ENCODE data around the gene PSMB9. TPM values are rescaled to one million over a fixed set of nuclear protein-coding genes. Genes with fewer than 3 reads are reported as not detected.

Gene PSMB9
- total and polyA plus RNA-seq, 3 experiments from 2014 or later, result 245 to 597 (median 255) TPM

DNA sequence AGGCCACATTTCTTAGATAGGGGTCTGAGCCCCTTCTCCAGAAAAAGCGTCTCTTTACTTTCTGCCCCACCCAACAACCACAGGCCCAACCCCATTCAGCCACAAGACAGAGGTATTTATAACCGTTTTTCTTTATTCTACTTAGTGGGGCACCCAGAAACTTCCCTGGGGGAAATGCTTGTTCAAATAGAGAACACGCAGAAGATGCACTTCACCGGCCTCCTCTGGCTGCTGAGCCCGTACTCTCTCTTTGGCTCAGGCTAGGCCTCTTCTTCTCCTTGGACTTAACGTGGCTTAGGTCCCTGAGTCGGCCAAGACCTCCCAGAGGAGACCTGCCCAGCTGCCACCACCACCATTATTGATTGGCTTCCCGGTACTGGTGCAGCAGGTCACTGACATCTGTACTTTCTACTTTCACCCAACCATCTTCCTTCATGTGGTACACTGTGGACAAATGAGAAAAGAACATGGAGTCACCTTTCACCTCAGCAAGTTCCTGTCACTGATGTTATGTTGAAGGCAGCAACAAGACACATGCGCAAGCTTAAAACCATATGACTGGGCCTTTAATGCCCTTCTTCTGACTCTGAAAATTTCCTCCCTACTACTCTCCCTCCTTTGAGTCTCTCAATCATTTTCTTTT, 13.3 kb upstream of the PSMB9 start:
- Mint-ChIP-seq H3K27ac (peak overlapping the region; percentile 96 to 100 (median 100)), H3K4me1 (peaks cover 66 to 74% (median 73%) of the 10 kb centered on the region in 3 donors), H3K9me3 (no peaks in the 10 kb centered on the region), H3K4me3 (peak overlapping the region; percentile 78 to 99 (median 97)), H3K36me3 (peaks cover 25 to 83% (median 30%) of the 10 kb centered on the region in 3 donors), H3K27me3 (peaks cover 0 to 3% of the 10 kb centered on the region in 2 donors)
- ChIA-PET POLR2A (interaction anchor here (3.9 to 10.1 kb wide), 2 partner anchors 14 to 132 kb away, joined by 38 to 350 read pairs; partner anchors contain the start of genes PSMB9 and TAP1), CTCF (interaction anchor here (0.9 to 10.6 kb wide), 4 partner anchors 16 to 144 kb away, joined by 3 to 295 read pairs (median 98); partner anchors contain the start of genes PSMB9 and TAP1)
- Histone ChIP-seq H3K36me3 (ENCODE audit: insufficient read depth, low read length) (peaks cover 34% of the 10 kb centered on the region), H3K27ac (ENCODE audit: low read depth, low read length) (peak overlapping the region; percentile 1), H3K27me3 (ENCODE audit: insufficient read depth, low read length, poor library complexity, severe bottlenecking) (no peaks in the 10 kb centered on the region), H3K9me3 (ENCODE audit: low read length) (no peaks in the 10 kb centered on the region), H3K4me3 (ENCODE audit: low read length) (no peak overlapping the region), H3K4me1 (ENCODE audit: insufficient read depth, low read length) (peaks cover 72% of the 10 kb centered on the region)
- DNase-seq, result peak in 2 of 5 donors; percentile 28 to 54

DNA sequence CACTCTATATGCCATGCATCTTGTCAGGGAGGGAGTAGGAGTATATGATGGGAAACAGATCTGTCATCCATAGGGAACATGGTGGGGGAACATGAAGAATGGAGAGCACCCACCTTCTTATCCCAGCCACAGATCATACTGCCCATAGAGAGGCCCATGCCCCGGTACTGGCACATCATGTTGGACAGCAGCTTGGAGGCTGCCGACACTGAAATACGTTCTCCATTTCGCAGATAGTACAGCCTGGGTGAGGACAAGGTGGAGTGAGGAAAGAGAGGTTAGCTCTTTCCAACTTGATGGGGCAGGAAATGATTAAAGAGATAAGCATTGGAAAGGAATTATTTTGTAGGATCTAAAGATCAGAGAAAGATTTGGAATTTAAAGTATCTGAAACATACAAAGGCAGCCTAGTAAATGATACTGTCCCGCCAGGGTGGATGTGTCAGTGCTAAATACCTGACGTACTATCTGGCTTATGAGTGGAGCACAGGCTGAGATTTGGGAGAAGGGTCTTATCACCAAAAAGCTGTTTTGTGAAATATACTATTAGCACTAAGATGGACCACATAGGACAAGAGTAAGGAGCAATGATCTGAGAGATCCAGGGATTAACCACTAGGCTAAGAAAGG, 11.9 kb upstream of the PSMB9 start:
- Histone ChIP-seq H3K27me3 (ENCODE audit: insufficient read depth, low read length, poor library complexity, severe bottlenecking) (no peaks in the 10 kb centered on the region), H3K9me3 (ENCODE audit: low read length) (no peaks in the 10 kb centered on the region), H3K27ac (ENCODE audit: low read depth, low read length) (no peak overlapping the region), H3K36me3 (ENCODE audit: insufficient read depth, low read length) (peaks cover 36% of the 10 kb centered on the region), H3K4me1 (ENCODE audit: insufficient read depth, low read length) (peaks cover 72% of the 10 kb centered on the region), H3K4me3 (ENCODE audit: low read length) (peak overlapping the region; percentile 99)
- CTCF ChIA-PET, result interaction anchor here (1.2 to 10.6 kb wide), 5 partner anchors 9 to 142 kb away, joined by 3 to 295 read pairs (median 6); partner anchors contain the start of genes PSMB9 and TAP1
- peaks cover 31 to 83% (median 33%) of the 10 kb centered on the region in 3 donors for H3K36me3 Mint-ChIP-seq
- DNase-seq, result no peak
- peaks cover 65 to 74% (median 73%) of the 10 kb centered on the region in 3 donors for H3K4me1 Mint-ChIP-seq
- H3K9me3 Mint-ChIP-seq, result no peaks in the 10 kb centered on the region
- H3K27ac Mint-ChIP-seq, result peak overlapping the region; percentile 96 to 100 (median 100)
- POLR2A ChIA-PET, result interaction anchor here (0.5 to 10.1 kb wide), 4 partner anchors 13 to 1386 kb away, joined by 3 to 350 read pairs (median 6); partner anchors contain the start of genes PSMB9 and TAP1
- H3K4me3 Mint-ChIP-seq, result peak overlapping the region; percentile 94 to 99 (median 97)
- H3K27me3 Mint-ChIP-seq, result peaks cover 0 to 3% of the 10 kb centered on the region in 2 donors

DNA sequence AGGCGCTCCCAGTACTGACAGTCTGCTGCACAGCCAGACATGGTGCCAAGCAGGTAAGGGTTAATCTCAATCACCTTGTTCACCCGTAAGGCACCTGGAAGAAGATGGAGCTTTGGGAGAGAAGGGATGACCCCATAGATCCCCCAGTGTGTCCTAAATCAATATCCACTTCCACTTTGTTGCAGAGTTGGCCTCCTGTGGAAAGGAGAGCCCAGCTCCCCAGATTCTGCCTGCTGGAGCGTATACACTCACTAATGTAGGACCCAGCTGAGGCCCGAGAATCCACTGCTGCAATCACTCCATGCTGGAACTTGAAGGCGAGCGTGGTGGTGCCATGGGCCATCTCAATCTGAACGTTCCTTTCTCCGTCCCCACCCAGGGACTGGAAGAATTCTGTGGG, 11.3 kb upstream of the PSMB9 start:
- POLR2A ChIA-PET, result interaction anchor here (0.5 to 10.1 kb wide), 3 partner anchors 12 to 1385 kb away, joined by 3 to 350 read pairs (median 9); partner anchors contain the start of genes PSMB9 and TAP1
- H3K27me3 Mint-ChIP-seq, result peaks cover 0 to 3% of the 10 kb centered on the region in 2 donors
- peaks cover 65 to 74% (median 73%) of the 10 kb centered on the region in 3 donors for H3K4me1 Mint-ChIP-seq

DNA sequence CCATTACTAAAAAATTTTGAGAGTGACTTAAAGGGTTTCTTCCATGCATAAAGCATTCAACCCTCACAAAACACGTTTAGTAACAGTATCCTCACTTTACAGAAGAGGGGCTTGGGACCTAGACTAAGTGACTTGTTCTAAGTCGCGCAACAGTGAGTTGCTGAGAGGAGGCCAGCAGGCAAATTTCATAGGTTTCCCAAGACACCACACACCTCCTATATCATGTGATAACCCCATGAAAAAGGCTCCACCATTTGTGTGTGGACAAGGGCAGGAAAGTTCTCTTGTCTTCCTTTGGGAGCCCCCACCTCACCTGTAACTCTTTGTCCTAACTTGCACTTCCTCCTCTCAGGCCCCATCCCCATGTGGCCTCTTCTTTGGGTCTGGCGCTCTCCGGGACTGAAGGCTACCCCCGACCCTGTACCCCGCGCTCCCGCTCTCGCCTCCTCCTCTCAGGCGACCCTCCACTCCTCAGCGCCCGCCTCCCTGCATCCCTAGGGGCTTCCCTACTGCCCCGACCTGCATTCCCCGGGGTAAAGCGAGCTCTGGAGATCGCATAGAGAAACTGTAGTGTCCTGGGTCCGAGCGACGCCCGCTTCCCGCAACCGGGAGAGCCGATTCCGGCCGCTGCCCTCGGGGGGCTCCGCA, 10.5 kb upstream of the PSMB9 start:
- peaks cover 49% of the 10 kb centered on the region for H3K36me3 ChIP-seq (ENCODE audit: insufficient read depth, low read length)
- H3K27me3 ChIP-seq (ENCODE audit: insufficient read depth, low read length, poor library complexity, severe bottlenecking), result no peaks in the 10 kb centered on the region
- Mint-ChIP-seq H3K4me1 (peaks cover 72 to 81% (median 80%) of the 10 kb centered on the region in 3 donors), H3K27ac (peak overlapping the region; percentile 96 to 100 (median 100)), H3K36me3 (peaks cover 43 to 88% (median 45%) of the 10 kb centered on the region in 3 donors), H3K27me3 (peaks cover 0 to 3% of the 10 kb centered on the region in 2 donors), H3K9me3 (no peaks in the 10 kb centered on the region), H3K4me3 (peak overlapping the region; percentile 94 to 99 (median 97))
- peak overlapping the region; percentile 99 for H3K27ac ChIP-seq (ENCODE audit: low read depth, low read length)
- ChIA-PET POLR2A (interaction anchor here (0.9 to 10.1 kb wide), 6 partner anchors 12 to 648 kb away, joined by 3 to 350 read pairs (median 14); partner anchors contain the start of genes PSMB9 and TAP1), CTCF (interaction anchor here (1.4 to 10.6 kb wide), 5 partner anchors 11 to 141 kb away, joined by 4 to 295 read pairs (median 113); partner anchors contain the start of genes PSMB9 and TAP1)
- no peak for DNase-seq
- peak overlapping the region; percentile 99 for H3K4me3 ChIP-seq (ENCODE audit: low read length)
- H3K9me3 ChIP-seq (ENCODE audit: low read length), result no peaks in the 10 kb centered on the region
- H3K4me1 ChIP-seq (ENCODE audit: insufficient read depth, low read length), result peaks cover 75% of the 10 kb centered on the region

More for the DNA sequence above, 11.3 kb upstream of the PSMB9 start:
- Mint-ChIP-seq H3K4me3 (peak overlapping the region; percentile 94 to 99 (median 97)), H3K9me3 (no peaks in the 10 kb centered on the region), H3K36me3 (peaks cover 36 to 84% (median 38%) of the 10 kb centered on the region in 3 donors), H3K27ac (peak overlapping the region; percentile 31 to 100 (median 100))
- peaks cover 72% of the 10 kb centered on the region for H3K4me1 ChIP-seq (ENCODE audit: insufficient read depth, low read length)
- no peaks in the 10 kb centered on the region for H3K9me3 ChIP-seq (ENCODE audit: low read length)
- CTCF ChIA-PET, result interaction anchor here (1.2 to 10.6 kb wide), 4 partner anchors 8 to 26 kb away, joined by 3 to 295 read pairs (median 97); partner anchors contain the start of genes PSMB9 and TAP1
- H3K27me3 ChIP-seq (ENCODE audit: insufficient read depth, low read length, poor library complexity, severe bottlenecking), result no peaks in the 10 kb centered on the region
- DNase-seq, result no peak
- H3K27ac ChIP-seq (ENCODE audit: low read depth, low read length), result peak overlapping the region; percentile 99
- H3K4me3 ChIP-seq (ENCODE audit: low read length), result peak overlapping the region; percentile 99
- H3K36me3 ChIP-seq (ENCODE audit: insufficient read depth, low read length), result peaks cover 41% of the 10 kb centered on the region

DNA sequence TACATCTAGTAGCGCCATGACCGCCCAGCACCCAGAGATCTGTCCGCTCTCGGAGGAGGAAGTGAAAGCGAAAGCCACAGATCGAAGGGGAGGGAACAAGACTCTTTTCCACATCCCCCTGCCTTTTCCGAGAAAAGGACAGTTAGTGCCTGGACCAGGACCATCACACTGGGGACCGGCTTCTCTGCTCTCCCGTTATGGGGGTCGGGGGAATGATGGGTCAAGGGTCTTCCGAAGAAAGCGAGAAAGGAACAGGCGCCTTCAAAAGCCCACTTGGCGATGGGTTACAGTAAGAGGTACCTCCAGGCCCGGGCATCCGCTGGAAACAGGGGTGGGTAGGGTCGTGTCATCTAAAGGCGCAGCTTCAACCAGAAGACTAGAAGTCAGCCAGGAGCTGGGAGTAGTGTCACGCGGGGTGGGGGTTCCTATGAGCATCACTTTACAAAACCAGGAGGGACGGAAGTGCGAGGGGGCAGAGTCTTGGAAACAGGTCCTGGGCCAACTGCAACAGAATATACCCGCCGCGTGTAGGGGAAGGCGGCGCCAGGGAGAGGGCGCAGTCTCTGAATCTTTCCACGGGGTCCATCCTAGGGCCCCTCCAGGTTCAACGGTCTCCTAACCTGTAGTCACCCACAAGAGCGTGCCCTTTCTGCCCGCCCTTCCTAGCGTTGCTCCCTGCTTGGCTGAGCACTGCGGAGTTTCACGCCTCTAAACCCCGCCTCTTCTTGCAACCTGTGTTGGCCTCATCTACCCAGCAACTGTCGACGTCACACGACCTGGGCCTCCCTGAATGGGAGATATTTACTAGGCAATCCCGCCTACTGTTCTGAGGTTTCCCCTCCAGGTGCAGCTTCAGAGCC, 9.8 kb upstream of the PSMB9 start, which contains the start of gene PSMB8:
Gene PSMB8, minus strand, starts transcription at position 69 of the 860 bp plus-strand sequence. Its CDS starts 51 bp downstream, at position 18.
- H3K27ac ChIP-seq (ENCODE audit: low read depth, low read length), result peak within 1 kb of the TSS; percentile 99
- ChIA-PET CTCF (interaction anchor here (0.6 to 10.6 kb wide), 11 partner anchors 10 to 433 kb away, joined by 3 to 190 read pairs (median 9); partner anchors contain the start of genes B3GALT4, BRD2, HLA-DMA and PSMB9), POLR2A (interaction anchor here (0.5 to 10.1 kb wide), 10 partner anchors 11 to 1382 kb away, joined by 3 to 350 read pairs (median 3); partner anchors contain the start of genes BRD2, HLA-DPB1, PSMB9 and TAP1)
- H3K36me3 ChIP-seq (ENCODE audit: insufficient read depth, low read length), result peaks cover 56% of the 10 kb centered on the region
- Mint-ChIP-seq H3K4me1 (peaks cover 76 to 83% (median 82%) of the 10 kb centered on the region in 3 donors), H3K27ac (peak within 1 kb of the TSS; percentile 96 to 100 (median 100)), H3K27me3 (peaks cover 0 to 3% of the 10 kb centered on the region in 2 donors), H3K9me3 (no peaks in the 10 kb centered on the region), H3K4me3 (peak within 1 kb of the TSS; percentile 94 to 99 (median 97)), H3K36me3 (peaks cover 51 to 93% (median 53%) of the 10 kb centered on the region in 3 donors)
- H3K4me3 ChIP-seq (ENCODE audit: low read length), result peak within 1 kb of the TSS; percentile 99
- peak; percentile 93 to 99 (median 97) for DNase-seq
- no peaks in the 10 kb centered on the region for H3K9me3 ChIP-seq (ENCODE audit: low read length)
- peaks cover 78% of the 10 kb centered on the region for H3K4me1 ChIP-seq (ENCODE audit: insufficient read depth, low read length)
- no peaks in the 10 kb centered on the region for H3K27me3 ChIP-seq (ENCODE audit: insufficient read depth, low read length, poor library complexity, severe bottlenecking)

DNA sequence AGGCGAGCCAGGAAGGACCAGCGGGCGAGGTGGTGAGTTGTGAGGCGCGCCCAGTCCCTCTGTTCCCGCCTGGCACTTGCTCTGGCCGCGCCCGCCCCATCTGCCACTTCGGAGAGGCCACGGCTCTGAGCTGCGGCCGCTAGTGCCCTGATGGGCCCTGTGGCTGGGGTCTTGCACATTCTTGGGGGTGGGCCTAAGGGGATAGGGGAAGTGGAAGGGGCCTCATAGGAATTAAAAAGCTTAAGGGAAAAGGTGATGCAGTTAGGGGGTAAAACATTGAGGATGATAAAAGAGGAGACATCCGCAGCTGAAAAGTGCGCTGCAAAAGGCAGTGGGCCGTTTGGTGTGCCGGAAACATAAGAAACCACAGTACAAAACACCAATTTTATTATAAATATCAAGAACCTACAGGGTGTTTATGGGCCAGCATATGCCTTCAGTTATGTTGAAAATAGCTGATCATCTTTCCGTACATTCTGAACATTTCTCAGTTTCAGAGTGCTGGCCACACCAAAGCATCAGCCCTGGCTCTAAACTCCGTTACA, 9.1 kb upstream of the PSMB9 start:
- no peaks in the 10 kb centered on the region for H3K27me3 ChIP-seq (ENCODE audit: insufficient read depth, low read length, poor library complexity, severe bottlenecking)
- no peaks in the 10 kb centered on the region for H3K9me3 ChIP-seq (ENCODE audit: low read length)
- CTCF ChIA-PET, result interaction anchor here (0.6 to 10.6 kb wide), 13 partner anchors 10 to 432 kb away, joined by 3 to 190 read pairs (median 8); partner anchors contain the start of genes B3GALT4, BRD2, HLA-DMA and PSMB9
- Mint-ChIP-seq H3K36me3 (peaks cover 51 to 97% (median 57%) of the 10 kb centered on the region in 3 donors), H3K4me3 (peak overlapping the region; percentile 94 to 99 (median 97)), H3K27ac (peak overlapping the region; percentile 96 to 100 (median 100)), H3K9me3 (no peaks in the 10 kb centered on the region), H3K27me3 (peaks cover 0 to 3% of the 10 kb centered on the region in 2 donors), H3K4me1 (peaks cover 73 to 82% (median 80%) of the 10 kb centered on the region in 3 donors)
- no peak for DNase-seq
- POLR2A ChIA-PET, result interaction anchor here (0.5 to 10.1 kb wide), 11 partner anchors 10 to 1382 kb away, joined by 3 to 350 read pairs (median 4); partner anchors contain the start of genes BRD2, HLA-DPB1, PSMB9 and TAP1
- peaks cover 59% of the 10 kb centered on the region for H3K36me3 ChIP-seq (ENCODE audit: insufficient read depth, low read length)
- peaks cover 76% of the 10 kb centered on the region for H3K4me1 ChIP-seq (ENCODE audit: insufficient read depth, low read length)
- peak overlapping the region; percentile 99 for H3K27ac ChIP-seq (ENCODE audit: low read depth, low read length)
- peak overlapping the region; percentile 99 for H3K4me3 ChIP-seq (ENCODE audit: low read length)

Data from CD8-positive, alpha-beta memory T cell (primary cell).